Measurements from ENCODE around the gene CAMK1G.
A peak's percentile ranks its signal among the peaks of the same experiment; 100 is the strongest.

Gene CAMK1G

GRCh38 chr1:209565759-209566678, 17.5 kb upstream of the CAMK1G start:
- Histone ChIP-seq H3K27me3 (peaks cover 62% of the 10 kb centered on the region), H3K4me3 (ENCODE audit: low read depth in 1 of 2, low read length in 1 of 2) (no peak overlapping the region), H3K4me1 (ENCODE audit: control insufficient read depth in 1 of 2, insufficient read depth in 1 of 2, low read depth in 1 of 2, low read length in 1 of 2) (peaks cover 0 to 6% of the 10 kb centered on the region in 2 experiments), H3K9me3 (no peaks in the 10 kb centered on the region), H3K27ac (no peak overlapping the region), H3K36me3 (no peaks in the 10 kb centered on the region)
- TF ChIP-seq CTCF (IDR thresholded peaks at IDR 0.05) = peak; percentile 62

DNA sequence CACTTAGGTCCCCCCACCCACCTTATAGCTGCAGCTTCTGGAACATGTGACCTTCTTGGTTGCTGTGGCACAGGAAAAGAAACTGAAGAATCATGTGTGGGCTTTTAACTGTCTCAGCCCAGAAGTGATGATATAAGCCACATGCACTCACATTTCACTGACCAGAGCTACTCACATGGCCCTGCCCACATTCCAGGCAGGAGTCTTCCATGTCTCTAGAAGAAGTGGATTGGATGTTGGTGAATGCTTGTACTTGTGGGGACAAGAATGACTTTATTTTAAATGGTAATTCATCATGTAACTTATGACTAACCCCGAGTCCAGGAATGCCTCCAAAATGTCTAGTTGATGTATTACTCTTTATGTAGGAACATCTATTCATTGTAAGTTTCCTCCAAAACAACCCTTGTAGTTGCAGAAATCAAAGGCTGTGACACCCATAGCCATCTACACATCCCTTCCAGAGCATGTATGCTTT, 15.8 kb upstream of the CAMK1G start:
- Histone ChIP-seq H3K27ac (no peak overlapping the region), H3K36me3 (no peaks in the 10 kb centered on the region), H3K4me1 (ENCODE audit: control insufficient read depth in 1 of 2, insufficient read depth in 1 of 2, low read depth in 1 of 2, low read length in 1 of 2) (peaks cover 0 to 6% of the 10 kb centered on the region in 2 experiments), H3K4me3 (ENCODE audit: low read depth in 1 of 2, low read length in 1 of 2) (no peak overlapping the region), H3K9me3 (no peaks in the 10 kb centered on the region), H3K27me3 (peaks cover 69% of the 10 kb centered on the region)
- TF ChIP-seq CTCF (IDR thresholded peaks at IDR 0.05) = no peak

GRCh38 chr1:209569455-209570207, 13.9 kb upstream of the CAMK1G start:
- no peaks in the 10 kb centered on the region for H3K9me3 ChIP-seq
- H3K4me1 ChIP-seq (ENCODE audit: control insufficient read depth in 1 of 2, insufficient read depth in 1 of 2, low read depth in 1 of 2, low read length in 1 of 2) = peaks cover 0 to 6% of the 10 kb centered on the region in 2 experiments
- H3K36me3 ChIP-seq = no peaks in the 10 kb centered on the region
- H3K27ac ChIP-seq = no peak overlapping the region
- H3K4me3 ChIP-seq (ENCODE audit: low read depth in 1 of 2, low read length in 1 of 2) = peak overlapping the region in 1 of 2 experiments; percentile 17
- peak; percentile 66 for TF ChIP-seq CTCF (IDR thresholded peaks at IDR 0.05)
- peaks cover 77% of the 10 kb centered on the region for H3K27me3 ChIP-seq

DNA sequence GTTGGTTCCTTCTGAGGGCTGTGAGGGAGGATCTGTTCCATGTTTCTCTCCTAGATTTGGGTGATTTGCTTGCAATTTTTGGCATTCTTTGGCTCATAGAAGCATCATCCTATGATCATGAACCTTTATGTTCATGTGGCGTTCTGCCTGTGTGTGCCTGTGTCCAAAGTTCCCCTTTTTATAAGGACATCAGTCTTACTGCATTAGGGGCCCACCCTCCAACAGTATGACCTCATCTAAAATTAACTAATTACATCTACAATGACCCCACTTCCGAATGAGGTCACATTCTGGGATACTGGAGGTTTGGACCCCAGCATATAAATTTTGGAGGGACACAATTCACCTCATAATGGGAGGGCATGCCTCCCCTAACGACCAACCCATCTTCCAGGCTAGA, 12.8 kb upstream of the CAMK1G start:
- Histone ChIP-seq H3K4me3 (ENCODE audit: low read depth in 1 of 2, low read length in 1 of 2) (no peak overlapping the region), H3K4me1 (ENCODE audit: control insufficient read depth in 1 of 2, insufficient read depth in 1 of 2, low read depth in 1 of 2, low read length in 1 of 2) (peaks cover 0 to 6% of the 10 kb centered on the region in 2 experiments), H3K36me3 (no peaks in the 10 kb centered on the region), H3K9me3 (no peaks in the 10 kb centered on the region), H3K27ac (no peak overlapping the region), H3K27me3 (peaks cover 77% of the 10 kb centered on the region)
- no peak for TF ChIP-seq CTCF (IDR thresholded peaks at IDR 0.05)

DNA sequence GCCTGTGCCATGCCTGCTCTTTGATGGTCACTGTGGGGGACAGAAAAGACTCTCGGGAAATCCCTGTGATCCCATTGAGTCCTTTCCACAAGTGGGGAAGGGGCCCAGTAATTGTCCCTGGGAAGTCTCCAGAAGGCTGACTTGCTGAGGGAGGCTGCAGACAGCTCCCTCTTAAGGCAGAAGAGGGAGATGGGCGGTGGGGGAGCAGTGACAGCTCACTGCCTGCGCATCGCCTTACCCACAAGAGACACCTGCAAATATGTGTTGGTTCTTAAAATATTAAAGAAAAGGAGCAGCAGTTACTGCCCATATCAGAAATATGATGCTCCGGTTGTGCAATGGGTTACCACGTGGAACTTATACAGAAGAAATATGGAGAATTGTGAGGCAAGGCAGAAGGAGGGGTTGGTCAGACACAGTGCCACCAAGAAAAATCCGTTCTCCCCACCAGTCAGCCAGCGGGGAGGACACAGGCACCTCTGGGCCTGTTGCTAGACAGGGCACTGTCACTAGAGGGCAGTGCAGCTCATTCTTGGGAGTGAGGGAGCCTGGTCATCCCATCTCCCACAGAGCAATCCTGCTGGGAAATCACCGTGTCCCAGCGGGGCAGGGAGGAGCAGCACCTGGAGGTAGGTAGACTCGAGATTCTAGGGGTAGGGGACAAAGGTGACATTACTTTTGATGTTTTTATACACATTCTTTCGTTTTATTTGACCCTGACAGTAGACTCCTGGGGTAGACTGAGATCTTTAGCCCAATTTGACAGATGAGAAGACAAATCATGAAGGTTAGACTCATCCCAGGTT, 6.9 kb upstream of the CAMK1G start:
- no peaks in the 10 kb centered on the region for H3K36me3 ChIP-seq
- H3K4me3 ChIP-seq (ENCODE audit: low read depth in 1 of 2, low read length in 1 of 2) = no peak overlapping the region
- H3K9me3 ChIP-seq = no peaks in the 10 kb centered on the region
- no peaks in the 10 kb centered on the region for H3K4me1 ChIP-seq (ENCODE audit: control insufficient read depth in 1 of 2, insufficient read depth in 1 of 2, low read depth in 1 of 2, low read length in 1 of 2)
- no peak overlapping the region for H3K27ac ChIP-seq
- H3K27me3 ChIP-seq = peaks cover 92% of the 10 kb centered on the region
- peak; percentile 92 for TF ChIP-seq CTCF (IDR thresholded peaks at IDR 0.05)
